ENCODE measurements around the gene LAMB1. TPM values are rescaled to one million over a fixed set of nuclear protein-coding genes. Genes with fewer than 3 reads are reported as not detected.
"Not testable (repeated sequence)": the region's sequence is repeated elsewhere in the genome, so short reads cannot be mapped to it uniquely, and the experiment has no call there.

The LAMB1 gene
- total RNA-seq, 2 donors from 2014 or later: 109 to 176 TPM

GRCh38 chr7:107956950-107957349 is 46.0 kb downstream of the LAMB1 start:
- intact Hi-C loops (cut with DNase I); DNase-seq (ENCODE audit: low spot score): not testable (repeated sequence)

GRCh38 chr7:107955394-107955793 is 47.6 kb downstream of the LAMB1 start:
- intact Hi-C loops (cut with DNase I): no loop called here

GRCh38 chr7:107953924-107954303 is 49.0 kb downstream of the LAMB1 start:
- intact Hi-C loops (cut with DNase I): no loop called here
- no peak for DNase-seq (ENCODE audit: low spot score)

More at GRCh38 chr7:107955394-107955793, 47.6 kb downstream of the LAMB1 start:
- no peak for DNase-seq (ENCODE audit: low spot score)

GRCh38 chr7:107953265-107953923 is 49.6 kb downstream of the LAMB1 start:
- no peak for DNase-seq (ENCODE audit: low spot score)
- intact Hi-C loops (cut with DNase I): no loop called here

- intact Hi-C loops (cut with DNase I): no loop called here
- DNase-seq (ENCODE audit: low spot score): no peak
Observed at GRCh38 chr7:107951896-107952295, 51.1 kb downstream of the LAMB1 start.

GRCh38 chr7:107951172-107951787 is 51.7 kb downstream of the LAMB1 start:
- no peak for DNase-seq (ENCODE audit: low spot score)
- intact Hi-C loops (cut with DNase I): no loop called here

- DNase-seq (ENCODE audit: low spot score): no peak
- intact Hi-C loops (cut with DNase I): loop anchor here in 1 of 2 donors (10.0 kb wide), 1 partner anchor 65 kb away; no protein-coding TSS in a partner anchor
Observed at GRCh38 chr7:107949443-107949935, 53.5 kb downstream of the LAMB1 start.

GRCh38 chr7:107948645-107949442 is 54.1 kb downstream of the LAMB1 start:
- intact Hi-C loops (cut with DNase I): loop anchor here in 1 of 2 donors (10.0 kb wide), 1 partner anchor 66 kb away; no protein-coding TSS in a partner anchor
- no peak for DNase-seq (ENCODE audit: low spot score)

- DNase-seq (ENCODE audit: low spot score): no peak
- intact Hi-C loops (cut with DNase I): loop anchor here in 1 of 2 donors (10.0 kb wide), 1 partner anchor 68 kb away; no protein-coding TSS in a partner anchor
Observed at GRCh38 chr7:107946881-107947280, 56.1 kb downstream of the LAMB1 start.

GRCh38 chr7:107946451-107946850 is 56.5 kb downstream of the LAMB1 start:
- DNase-seq (ENCODE audit: low spot score): no peak
- intact Hi-C loops (cut with DNase I): loop anchor here in 1 of 2 donors (10.0 kb wide), 1 partner anchor 68 kb away; no protein-coding TSS in a partner anchor

- intact Hi-C loops (cut with DNase I): loop anchor here in 1 of 2 donors (10.0 kb wide), 1 partner anchor 69 kb away; no protein-coding TSS in a partner anchor
- no peak for DNase-seq (ENCODE audit: low spot score)
Observed at GRCh38 chr7:107945332-107945731, 57.6 kb downstream of the LAMB1 start.

GRCh38 chr7:107944411-107945169 is 58.4 kb downstream of the LAMB1 start:
- intact Hi-C loops (cut with DNase I): loop anchor here in 1 of 2 donors (10.0 kb wide), 1 partner anchor 70 kb away; no protein-coding TSS in a partner anchor
- DNase-seq (ENCODE audit: low spot score): no peak

- DNase-seq (ENCODE audit: low spot score): no peak
- intact Hi-C loops (cut with DNase I): loop anchor here in 1 of 2 donors (10.0 kb wide), 1 partner anchor 72 kb away; no protein-coding TSS in a partner anchor
Observed at GRCh38 chr7:107943018-107943417, 59.9 kb downstream of the LAMB1 start.

GRCh38 chr7:107940951-107941350 is 62.0 kb downstream of the LAMB1 start:
- intact Hi-C loops (cut with DNase I): loop anchor here in 1 of 2 donors (10.0 kb wide), 1 partner anchor 74 kb away; no protein-coding TSS in a partner anchor

GRCh38 chr7:107939573-107940489 is 63.1 kb downstream of the LAMB1 start:
- intact Hi-C loops (cut with DNase I): loop anchor here in 1 of 2 donors (10.0 kb wide), 1 partner anchor 75 kb away; no protein-coding TSS in a partner anchor
- peak; percentile 92 for DNase-seq (ENCODE audit: low spot score)

More at GRCh38 chr7:107940951-107941350, 62.0 kb downstream of the LAMB1 start:
- no peak for DNase-seq (ENCODE audit: low spot score)

GRCh38 chr7:107938456-107939250 is 64.3 kb downstream of the LAMB1 start:
- intact Hi-C loops (cut with DNase I): no loop called here

GRCh38 chr7:107937531-107937930 is 65.4 kb downstream of the LAMB1 start:
- no peak for DNase-seq (ENCODE audit: low spot score)
- intact Hi-C loops (cut with DNase I): no loop called here

More at GRCh38 chr7:107938456-107939250, 64.3 kb downstream of the LAMB1 start:
- no peak for DNase-seq (ENCODE audit: low spot score)

Data from posterior vena cava (tissue), 2 donors.